ENCODE data around the gene KRT1.

KRT1 gene

DNA sequence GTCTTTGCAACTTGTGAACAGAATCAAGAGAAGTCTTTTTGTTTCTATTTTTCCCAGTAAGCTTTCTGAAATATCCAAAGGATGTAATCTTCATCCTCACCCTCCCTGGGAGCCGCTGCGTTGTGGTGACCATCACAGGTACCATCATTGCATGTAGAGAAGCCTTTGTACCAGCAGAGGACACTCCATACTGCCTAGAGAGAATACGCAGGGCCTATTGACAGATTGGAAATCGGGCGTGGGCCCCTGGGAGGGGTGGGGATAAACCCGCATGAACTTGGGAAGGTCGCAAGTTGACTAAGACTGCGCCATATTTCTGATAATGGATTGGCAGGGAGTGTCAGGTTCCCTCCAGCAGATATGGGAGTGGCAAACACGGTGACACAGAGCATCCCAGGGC, 12.7 kb downstream of the KRT1 start:
- Histone ChIP-seq H3K27ac (ENCODE audit: low read depth, low read length) (no peak overlapping the region), H3K9ac (ENCODE audit: low read depth in 1 of 2, low read length in 2 of 2) (no peak overlapping the region), H3K4me3 (ENCODE audit: low read depth in 1 of 2, low read length in 2 of 2) (no peak overlapping the region), H3K4me1 (ENCODE audit: control insufficient read depth in 1 of 2, insufficient read depth in 2 of 2, low read length in 2 of 2) (no peaks in the 10 kb centered on the region), H3K27me3 (ENCODE audit: control insufficient read depth in 1 of 2, insufficient read depth in 2 of 2, low read length in 2 of 2) (no peaks in the 10 kb centered on the region), H3K9me3 (ENCODE audit: control insufficient read depth in 1 of 2, low read length in 2 of 2) (no peaks in the 10 kb centered on the region), H3K36me3 (ENCODE audit: control insufficient read depth in 1 of 2, insufficient read depth in 2 of 2, low read length in 2 of 2) (no peaks in the 10 kb centered on the region)

DNA sequence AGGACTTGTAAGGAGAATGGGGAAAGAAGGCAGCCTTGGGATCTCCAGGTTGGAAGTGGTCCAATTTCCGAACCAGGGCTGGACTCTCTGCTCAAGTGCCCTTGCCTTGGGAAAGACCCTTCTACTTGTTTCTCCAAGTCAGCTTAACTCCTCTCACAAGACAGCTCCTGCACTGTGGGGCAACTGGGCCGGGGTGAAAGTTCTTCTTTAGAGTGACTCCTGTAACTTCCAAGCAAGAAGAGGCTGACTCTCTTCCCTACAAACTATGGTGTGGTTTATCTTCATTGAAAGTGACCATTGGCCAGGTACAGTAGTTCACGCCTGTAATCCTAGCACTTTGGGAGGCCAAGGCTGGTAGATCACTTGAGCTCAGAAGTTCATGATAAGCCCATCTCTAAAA, 13.7 kb downstream of the KRT1 start:
- Histone ChIP-seq H3K27me3 (ENCODE audit: control insufficient read depth in 1 of 2, insufficient read depth in 2 of 2, low read length in 2 of 2) (no peaks in the 10 kb centered on the region), H3K27ac (ENCODE audit: low read depth, low read length) (no peak overlapping the region), H3K4me1 (ENCODE audit: control insufficient read depth in 1 of 2, insufficient read depth in 2 of 2, low read length in 2 of 2) (no peaks in the 10 kb centered on the region), H3K9ac (ENCODE audit: low read depth in 1 of 2, low read length in 2 of 2) (no peak overlapping the region), H3K4me3 (ENCODE audit: low read depth in 1 of 2, low read length in 2 of 2) (no peak overlapping the region), H3K9me3 (ENCODE audit: control insufficient read depth in 1 of 2, low read length in 2 of 2) (no peaks in the 10 kb centered on the region), H3K36me3 (ENCODE audit: control insufficient read depth in 1 of 2, insufficient read depth in 2 of 2, low read length in 2 of 2) (no peaks in the 10 kb centered on the region)

DNA sequence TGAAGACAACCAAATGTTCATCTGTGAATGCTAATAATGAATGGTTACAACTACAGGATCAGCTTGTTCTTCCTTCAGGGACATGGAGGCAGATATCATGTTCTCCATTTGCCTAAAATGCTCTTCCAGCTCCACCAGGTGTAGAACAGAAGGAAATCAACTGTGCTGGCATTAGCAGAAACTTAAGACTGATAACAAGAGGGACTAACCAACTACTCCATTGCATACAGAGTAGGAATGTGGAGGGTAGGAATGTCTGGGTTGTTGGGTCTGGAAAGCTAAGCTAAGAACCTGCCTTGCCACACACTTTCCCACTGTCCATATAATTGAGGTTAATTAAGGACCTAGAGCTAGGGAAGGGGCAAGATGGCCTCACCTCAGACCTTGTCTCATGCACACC, 16.8 kb downstream of the KRT1 start:
- Histone ChIP-seq H3K4me3 (ENCODE audit: low read depth in 1 of 2, low read length in 2 of 2) (no peak overlapping the region), H3K36me3 (ENCODE audit: control insufficient read depth in 1 of 2, insufficient read depth in 2 of 2, low read length in 2 of 2) (no peaks in the 10 kb centered on the region), H3K9ac (ENCODE audit: low read depth in 1 of 2, low read length in 2 of 2) (no peak overlapping the region), H3K9me3 (ENCODE audit: control insufficient read depth in 1 of 2, low read length in 2 of 2) (no peaks in the 10 kb centered on the region), H3K27ac (ENCODE audit: low read depth, low read length) (no peak overlapping the region), H3K4me1 (ENCODE audit: control insufficient read depth in 1 of 2, insufficient read depth in 2 of 2, low read length in 2 of 2) (peaks cover 10 to 14% of the 10 kb centered on the region in 2 donors), H3K27me3 (ENCODE audit: control insufficient read depth in 1 of 2, insufficient read depth in 2 of 2, low read length in 2 of 2) (no peaks in the 10 kb centered on the region)

DNA sequence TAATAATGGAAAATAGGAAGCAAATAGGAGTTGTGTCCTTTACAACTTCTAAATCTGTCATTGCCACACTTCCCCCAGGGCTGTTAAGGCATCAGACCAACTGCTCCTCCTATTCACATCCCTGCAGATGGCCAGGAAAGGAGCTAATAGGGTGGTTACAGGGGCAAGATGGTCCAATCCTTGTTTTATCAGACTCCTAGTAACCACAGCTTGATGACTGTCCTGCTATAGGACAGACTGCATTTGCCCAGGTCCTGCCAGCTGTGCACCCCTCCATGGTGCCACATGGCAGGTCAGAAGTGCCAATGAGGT, 17.3 kb downstream of the KRT1 start:
- H3K9ac ChIP-seq (ENCODE audit: low read depth in 1 of 2, low read length in 2 of 2), result no peak overlapping the region
- peaks cover 10 to 19% of the 10 kb centered on the region in 2 donors for H3K4me1 ChIP-seq (ENCODE audit: control insufficient read depth in 1 of 2, insufficient read depth in 2 of 2, low read length in 2 of 2)
- H3K27me3 ChIP-seq (ENCODE audit: control insufficient read depth in 1 of 2, insufficient read depth in 2 of 2, low read length in 2 of 2), result no peaks in the 10 kb centered on the region
- no peak overlapping the region for H3K4me3 ChIP-seq (ENCODE audit: low read depth in 1 of 2, low read length in 2 of 2)
- H3K9me3 ChIP-seq (ENCODE audit: control insufficient read depth in 1 of 2, low read length in 2 of 2), result no peaks in the 10 kb centered on the region
- H3K36me3 ChIP-seq (ENCODE audit: control insufficient read depth in 1 of 2, insufficient read depth in 2 of 2, low read length in 2 of 2), result no peaks in the 10 kb centered on the region
- H3K27ac ChIP-seq (ENCODE audit: low read depth, low read length), result no peak overlapping the region

DNA sequence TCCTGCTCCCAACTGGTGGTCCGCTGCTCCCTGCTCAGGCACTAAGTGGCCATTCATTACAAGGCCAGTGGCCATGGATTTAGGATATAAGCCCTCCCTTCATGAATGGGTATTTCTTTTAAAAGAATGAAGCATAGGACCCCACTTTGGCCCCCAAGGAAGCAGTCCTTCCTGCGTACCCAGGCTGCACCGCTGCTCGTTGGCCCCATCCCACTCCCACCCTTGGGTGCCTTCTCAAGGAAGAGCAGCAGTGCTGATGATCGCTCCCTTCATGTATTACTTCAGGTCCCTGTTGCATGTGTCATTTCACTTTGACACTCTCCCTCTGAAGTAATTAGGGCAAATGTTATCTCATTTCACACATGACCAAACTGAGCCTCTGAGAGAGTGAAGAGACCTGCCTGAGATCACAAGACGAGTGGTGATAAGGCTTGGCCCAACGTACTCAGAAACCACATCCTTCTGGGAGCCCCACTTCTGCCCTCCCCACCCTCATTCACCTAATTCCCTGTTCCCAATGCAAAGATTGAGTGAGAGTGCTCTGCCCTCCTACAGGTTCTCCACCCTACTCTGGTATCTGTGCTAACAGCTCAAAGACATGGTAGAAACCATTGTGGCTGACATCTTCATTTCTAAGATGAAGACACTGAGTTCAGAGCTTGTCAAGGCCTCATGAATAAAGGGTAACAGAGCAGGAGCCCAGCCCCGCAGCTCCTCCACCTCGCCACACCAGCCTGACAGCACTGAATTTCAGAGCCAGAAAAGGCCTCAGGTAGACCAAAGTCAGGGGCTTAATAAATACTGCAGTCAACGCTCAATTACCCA, 17.9 kb downstream of the KRT1 start:
- no peak overlapping the region for H3K27ac ChIP-seq (ENCODE audit: low read depth, low read length)
- H3K4me3 ChIP-seq (ENCODE audit: low read depth in 1 of 2, low read length in 2 of 2), result no peak overlapping the region
- H3K36me3 ChIP-seq (ENCODE audit: control insufficient read depth in 1 of 2, insufficient read depth in 2 of 2, low read length in 2 of 2), result no peaks in the 10 kb centered on the region
- H3K4me1 ChIP-seq (ENCODE audit: control insufficient read depth in 1 of 2, insufficient read depth in 2 of 2, low read length in 2 of 2), result peaks cover 16 to 25% of the 10 kb centered on the region in 2 donors
- no peaks in the 10 kb centered on the region for H3K27me3 ChIP-seq (ENCODE audit: control insufficient read depth in 1 of 2, insufficient read depth in 2 of 2, low read length in 2 of 2)
- H3K9ac ChIP-seq (ENCODE audit: low read depth in 1 of 2, low read length in 2 of 2), result no peak overlapping the region
- H3K9me3 ChIP-seq (ENCODE audit: control insufficient read depth in 1 of 2, low read length in 2 of 2), result no peaks in the 10 kb centered on the region

DNA sequence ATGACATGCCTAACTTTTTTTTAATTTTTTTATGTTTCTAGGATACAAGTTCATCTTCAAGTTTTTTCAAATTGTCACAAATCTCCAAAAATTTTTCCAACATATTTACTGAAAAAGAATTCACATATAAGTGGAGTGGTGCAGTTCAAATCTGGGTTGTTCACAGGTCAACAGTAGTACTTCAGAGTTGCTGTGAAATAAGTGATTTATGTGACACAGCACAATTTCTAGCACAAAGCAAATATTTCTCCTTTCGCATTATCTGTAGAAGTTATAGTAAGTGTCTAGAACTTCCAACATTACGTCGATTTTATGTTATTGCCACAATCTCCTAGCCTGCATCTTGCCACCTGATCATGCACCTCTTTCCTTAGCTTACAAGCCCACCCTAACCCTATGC, 18.5 kb downstream of the KRT1 start:
- no peak overlapping the region for H3K27ac ChIP-seq (ENCODE audit: low read depth, low read length)
- H3K36me3 ChIP-seq (ENCODE audit: control insufficient read depth in 1 of 2, insufficient read depth in 2 of 2, low read length in 2 of 2), result no peaks in the 10 kb centered on the region
- H3K27me3 ChIP-seq (ENCODE audit: control insufficient read depth in 1 of 2, insufficient read depth in 2 of 2, low read length in 2 of 2), result no peaks in the 10 kb centered on the region
- H3K9ac ChIP-seq (ENCODE audit: low read depth in 1 of 2, low read length in 2 of 2), result no peak overlapping the region
- no peaks in the 10 kb centered on the region for H3K9me3 ChIP-seq (ENCODE audit: control insufficient read depth in 1 of 2, low read length in 2 of 2)
- peaks cover 18 to 30% of the 10 kb centered on the region in 2 donors for H3K4me1 ChIP-seq (ENCODE audit: control insufficient read depth in 1 of 2, insufficient read depth in 2 of 2, low read length in 2 of 2)
- no peak overlapping the region for H3K4me3 ChIP-seq (ENCODE audit: low read depth in 1 of 2, low read length in 2 of 2)

DNA sequence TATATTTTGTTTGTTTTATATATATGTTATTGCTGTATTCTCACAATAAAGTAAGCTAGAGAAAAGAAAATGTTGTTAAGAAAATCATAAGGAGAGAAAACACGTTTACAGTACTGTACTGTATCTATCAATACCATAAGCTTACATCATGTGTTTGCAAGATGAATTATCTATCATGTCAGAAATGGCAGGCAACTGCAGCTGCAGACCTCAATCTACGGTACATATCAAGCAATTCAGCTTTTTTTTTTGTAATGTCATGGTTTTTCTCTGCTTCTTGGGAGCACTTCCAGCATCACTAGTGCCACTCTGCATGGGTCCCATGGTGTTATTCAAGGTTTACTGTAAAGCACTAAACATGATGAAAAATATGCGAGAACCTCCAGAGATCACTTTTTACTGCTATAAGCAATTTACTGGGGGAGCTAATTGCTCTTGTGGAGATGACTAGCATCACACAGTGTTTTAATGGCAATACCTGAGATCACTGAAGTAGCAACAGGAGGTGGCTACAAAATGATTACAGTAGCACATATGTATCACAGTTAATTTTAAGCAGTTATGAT, 19.2 kb downstream of the KRT1 start:
- peaks cover 25 to 37% of the 10 kb centered on the region in 2 donors for H3K4me1 ChIP-seq (ENCODE audit: control insufficient read depth in 1 of 2, insufficient read depth in 2 of 2, low read length in 2 of 2)
- no peak overlapping the region for H3K4me3 ChIP-seq (ENCODE audit: low read depth in 1 of 2, low read length in 2 of 2)
- no peaks in the 10 kb centered on the region for H3K27me3 ChIP-seq (ENCODE audit: control insufficient read depth in 1 of 2, insufficient read depth in 2 of 2, low read length in 2 of 2)
- no peaks in the 10 kb centered on the region for H3K9me3 ChIP-seq (ENCODE audit: control insufficient read depth in 1 of 2, low read length in 2 of 2)
- no peaks in the 10 kb centered on the region for H3K36me3 ChIP-seq (ENCODE audit: control insufficient read depth in 1 of 2, insufficient read depth in 2 of 2, low read length in 2 of 2)
- H3K27ac ChIP-seq (ENCODE audit: low read depth, low read length), result no peak overlapping the region
- no peak overlapping the region for H3K9ac ChIP-seq (ENCODE audit: low read depth in 1 of 2, low read length in 2 of 2)

DNA sequence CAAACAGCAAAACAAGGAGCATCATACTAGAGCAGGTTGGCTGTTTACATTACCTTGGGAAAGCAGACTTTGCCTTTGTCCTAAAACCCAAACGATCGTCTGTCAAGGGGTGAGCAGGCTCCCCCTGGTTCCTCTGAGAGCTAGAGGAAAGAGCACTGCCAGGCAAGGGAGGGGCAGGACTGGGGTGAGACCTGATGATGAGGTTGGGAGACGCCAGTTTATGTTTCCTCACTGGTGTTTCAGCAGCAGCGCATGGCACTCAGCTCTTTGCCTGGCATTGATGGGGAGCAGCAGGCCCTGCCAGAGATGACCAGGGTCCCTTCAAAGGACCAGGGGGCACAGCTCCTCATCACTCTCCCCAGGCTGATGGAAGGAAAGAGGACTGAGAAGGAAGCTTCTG, 20.3 kb downstream of the KRT1 start:
- no peaks in the 10 kb centered on the region for H3K9me3 ChIP-seq (ENCODE audit: control insufficient read depth in 1 of 2, low read length in 2 of 2)

DNA sequence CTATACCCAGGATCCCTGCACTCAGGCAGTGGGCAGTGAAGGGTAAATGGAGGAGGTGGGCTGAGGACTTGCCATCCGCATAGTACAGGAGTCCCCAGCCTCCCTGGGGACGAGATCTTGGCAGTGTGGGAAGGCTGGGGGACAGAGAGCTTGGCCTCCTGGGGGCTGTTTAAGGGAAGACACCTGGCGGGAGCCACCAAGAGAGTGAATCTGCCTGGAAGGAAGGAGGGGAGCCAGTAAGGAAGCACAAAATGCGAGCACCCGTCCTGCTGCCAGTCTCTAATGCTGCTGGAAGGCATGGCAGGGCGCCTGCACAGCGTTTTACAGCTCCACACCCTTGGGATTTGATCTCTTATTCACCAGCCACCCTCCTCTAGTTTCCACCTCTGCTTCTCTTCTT, 20.8 kb downstream of the KRT1 start:
- Histone ChIP-seq H3K4me3 (ENCODE audit: low read depth in 1 of 2, low read length in 2 of 2) (no peak overlapping the region), H3K36me3 (ENCODE audit: control insufficient read depth in 1 of 2, insufficient read depth in 2 of 2, low read length in 2 of 2) (no peaks in the 10 kb centered on the region), H3K9ac (ENCODE audit: low read depth in 1 of 2, low read length in 2 of 2) (no peak overlapping the region), H3K27me3 (ENCODE audit: control insufficient read depth in 1 of 2, insufficient read depth in 2 of 2, low read length in 2 of 2) (no peaks in the 10 kb centered on the region), H3K4me1 (ENCODE audit: control insufficient read depth in 1 of 2, insufficient read depth in 2 of 2, low read length in 2 of 2) (peaks cover 36 to 49% of the 10 kb centered on the region in 2 donors), H3K27ac (ENCODE audit: low read depth, low read length) (no peak overlapping the region), H3K9me3 (ENCODE audit: control insufficient read depth in 1 of 2, low read length in 2 of 2) (no peaks in the 10 kb centered on the region)

More for the DNA sequence above, 20.3 kb downstream of the KRT1 start:
- Histone ChIP-seq H3K36me3 (ENCODE audit: control insufficient read depth in 1 of 2, insufficient read depth in 2 of 2, low read length in 2 of 2) (no peaks in the 10 kb centered on the region), H3K9ac (ENCODE audit: low read depth in 1 of 2, low read length in 2 of 2) (no peak overlapping the region), H3K4me1 (ENCODE audit: control insufficient read depth in 1 of 2, insufficient read depth in 2 of 2, low read length in 2 of 2) (peaks cover 35 to 47% of the 10 kb centered on the region in 2 donors), H3K4me3 (ENCODE audit: low read depth in 1 of 2, low read length in 2 of 2) (no peak overlapping the region), H3K27me3 (ENCODE audit: control insufficient read depth in 1 of 2, insufficient read depth in 2 of 2, low read length in 2 of 2) (no peaks in the 10 kb centered on the region), H3K27ac (ENCODE audit: low read depth, low read length) (no peak overlapping the region)

DNA sequence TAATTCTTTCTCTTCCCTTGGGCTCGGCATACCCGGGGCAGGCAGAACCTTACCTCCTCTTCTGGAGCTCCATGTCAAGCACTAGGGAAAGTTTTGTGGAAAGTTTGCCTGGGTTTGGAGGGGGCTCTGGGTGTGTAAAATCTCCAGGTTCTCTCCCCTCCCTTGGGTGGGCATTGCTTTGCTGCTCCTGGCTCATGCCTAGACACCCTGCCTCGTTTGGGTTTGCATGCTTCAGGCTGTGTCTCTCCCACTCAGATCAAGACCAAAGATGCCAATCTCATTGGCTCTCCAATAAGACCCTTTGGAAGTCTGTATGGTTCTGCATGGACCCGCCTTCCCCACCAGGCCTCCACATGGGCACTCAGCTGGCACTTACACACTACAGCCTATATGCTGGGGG, 22.0 kb downstream of the KRT1 start:
- H3K27ac ChIP-seq (ENCODE audit: low read depth, low read length), result no peak overlapping the region
- peaks cover 36 to 49% of the 10 kb centered on the region in 2 donors for H3K4me1 ChIP-seq (ENCODE audit: control insufficient read depth in 1 of 2, insufficient read depth in 2 of 2, low read length in 2 of 2)
- no peak overlapping the region for H3K9ac ChIP-seq (ENCODE audit: low read depth in 1 of 2, low read length in 2 of 2)
- H3K36me3 ChIP-seq (ENCODE audit: control insufficient read depth in 1 of 2, insufficient read depth in 2 of 2, low read length in 2 of 2), result no peaks in the 10 kb centered on the region
- no peak overlapping the region for H3K4me3 ChIP-seq (ENCODE audit: low read depth in 1 of 2, low read length in 2 of 2)
- H3K27me3 ChIP-seq (ENCODE audit: control insufficient read depth in 1 of 2, insufficient read depth in 2 of 2, low read length in 2 of 2), result no peaks in the 10 kb centered on the region
- H3K9me3 ChIP-seq (ENCODE audit: control insufficient read depth in 1 of 2, low read length in 2 of 2), result no peaks in the 10 kb centered on the region
